HG02938 (cell line): ENCODE results near the gene DAPL1.
"Not testable (repeated sequence)": the region's sequence is repeated elsewhere in the genome, so short reads cannot be mapped to it uniquely, and the experiment has no call there.

Experiments used
- ATAC-seq: cut with Tn5 transposase; IDR thresholded peaks from one replicate; pipeline ENCODE4 v1.9.1; 2021; ENCODE audit warnings: mild to moderate bottlenecking, moderate library complexity; ENCODE audit not compliant: unreplicated experiment

DAPL1 gene

DNA sequence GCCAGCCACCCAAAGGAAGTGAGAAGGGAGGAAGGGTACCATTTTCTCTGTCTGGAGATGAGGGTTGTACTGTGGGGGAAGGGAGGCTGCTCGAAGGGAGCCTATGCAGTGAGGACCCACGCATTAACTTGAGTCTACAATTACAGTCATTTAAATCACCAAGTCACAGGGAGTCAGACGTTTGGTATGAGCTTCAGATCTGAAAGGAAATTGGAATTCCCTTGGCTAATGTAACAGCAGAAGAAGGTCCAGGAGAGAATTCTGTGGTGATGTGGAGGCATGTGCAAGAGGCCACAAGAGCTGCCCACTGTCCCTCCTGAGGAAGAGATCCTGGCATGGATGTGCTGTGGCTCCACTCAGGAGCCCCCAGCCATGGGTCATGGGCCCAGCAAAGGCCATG is 22.5 kb downstream of the DAPL1 start:
- no peak for ATAC-seq

DNA sequence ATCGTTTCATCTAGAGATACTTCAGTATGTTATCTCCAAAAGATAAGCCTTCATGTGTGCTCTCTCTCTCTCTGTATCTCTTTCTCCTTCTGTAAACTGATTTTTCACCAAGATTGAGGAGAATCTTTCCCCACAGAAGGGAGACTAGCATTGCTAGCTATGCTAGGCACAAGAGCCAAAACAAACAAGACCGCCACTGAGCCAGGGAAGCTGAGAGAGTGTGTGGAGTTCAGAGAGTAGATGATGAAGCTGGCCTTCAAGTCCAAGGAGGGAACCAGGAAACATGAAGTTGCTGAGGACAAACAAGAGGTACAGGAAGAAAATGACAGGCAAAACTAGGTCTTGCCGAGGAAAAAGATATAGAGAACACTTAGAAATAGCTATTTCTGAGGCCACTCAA is 23.4 kb downstream of the DAPL1 start:
- ATAC-seq, result no peak

DNA sequence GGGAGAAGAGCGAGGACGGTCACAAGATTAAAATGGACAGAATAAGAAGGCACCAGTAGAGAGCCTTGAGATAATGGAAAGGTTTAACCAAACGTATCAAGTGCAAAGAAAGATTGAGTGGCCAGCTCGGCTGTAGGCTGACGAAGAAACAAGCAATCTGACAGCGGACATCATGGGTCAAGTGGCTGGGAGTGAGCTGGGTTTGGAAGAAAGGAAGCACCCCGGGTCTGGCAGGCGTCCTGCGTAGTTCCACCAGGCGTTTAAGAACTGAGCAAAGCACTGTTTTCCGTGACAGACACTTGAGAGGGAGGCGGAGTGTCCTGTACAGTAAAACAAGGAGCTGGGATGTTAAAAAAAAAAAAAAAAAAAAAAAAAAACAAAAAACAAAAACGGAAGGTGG is 27.1 kb downstream of the DAPL1 start:
- no peak for ATAC-seq

DNA sequence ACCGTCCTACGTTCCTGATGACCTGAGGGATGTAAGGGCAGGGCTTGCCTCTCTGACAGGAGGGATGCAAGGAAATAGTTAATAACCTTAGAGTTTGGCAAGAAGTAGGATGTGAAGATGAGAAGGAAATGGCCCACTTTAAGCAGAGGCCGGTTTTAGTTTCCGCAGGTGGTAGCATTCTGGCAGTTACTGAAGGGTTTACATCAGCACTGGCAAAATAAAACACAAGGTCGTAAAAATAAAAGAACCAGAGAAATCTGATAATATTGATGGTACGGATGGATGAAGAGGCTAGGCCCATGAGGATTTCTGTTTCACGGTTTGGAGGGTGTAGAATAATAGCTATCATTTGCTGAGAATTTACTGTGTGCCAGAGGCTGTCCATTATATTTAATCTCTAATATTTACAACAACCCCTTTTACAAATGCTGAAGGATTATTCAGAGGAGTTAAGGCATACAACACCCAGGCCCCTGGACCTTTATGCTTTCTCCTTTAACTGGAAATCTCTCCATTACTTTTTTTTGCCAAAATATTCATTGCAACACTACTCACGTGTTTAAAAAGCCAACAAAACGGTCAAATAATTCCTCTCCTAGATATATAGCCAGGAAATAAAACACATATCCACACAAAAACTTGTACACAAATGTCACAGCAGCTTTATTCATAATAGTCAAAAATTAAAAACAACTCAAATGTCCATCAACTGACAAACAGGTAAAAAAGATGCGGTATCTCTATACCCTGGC is 28.5 kb downstream of the DAPL1 start:
- ATAC-seq, result no peak

DNA sequence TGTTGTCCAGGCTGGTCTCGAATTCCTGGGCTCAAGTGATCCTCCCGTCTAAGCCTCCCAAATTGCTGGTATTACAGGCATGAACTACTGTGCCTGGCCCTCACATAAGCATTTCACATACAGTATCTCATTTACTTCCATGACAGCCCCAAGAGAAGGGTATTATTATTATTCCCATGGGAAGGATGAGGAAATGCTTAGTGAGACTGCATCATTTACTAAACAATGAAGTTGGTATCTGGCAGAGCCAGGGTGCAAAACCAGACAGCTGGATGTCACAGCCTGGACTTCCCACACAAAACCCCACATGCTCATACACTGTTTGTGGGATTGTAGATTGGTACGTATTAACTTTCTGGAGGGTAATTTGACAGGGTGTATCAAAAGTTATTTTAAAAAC is 29.9 kb downstream of the DAPL1 start:
- no peak for ATAC-seq

DNA sequence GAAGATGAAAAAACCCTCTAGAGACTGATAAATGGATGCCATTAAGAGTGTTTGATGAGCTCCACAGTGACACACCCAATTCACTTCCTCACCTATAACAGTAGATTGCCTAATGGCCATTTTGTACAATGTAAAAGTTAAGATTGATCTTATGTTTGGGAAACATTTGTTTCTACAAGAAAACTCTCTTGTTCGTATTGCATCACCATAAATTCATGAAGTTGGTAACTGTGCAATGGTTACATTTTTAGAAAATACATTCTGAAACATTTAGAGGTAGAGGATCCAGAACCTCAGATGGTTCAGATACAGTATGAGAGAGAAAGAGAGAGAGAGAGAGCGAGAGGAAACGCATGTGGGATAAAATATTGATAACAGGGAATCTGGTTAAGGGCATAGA is 31.8 kb downstream of the DAPL1 start:
- ATAC-seq, result no peak

DNA sequence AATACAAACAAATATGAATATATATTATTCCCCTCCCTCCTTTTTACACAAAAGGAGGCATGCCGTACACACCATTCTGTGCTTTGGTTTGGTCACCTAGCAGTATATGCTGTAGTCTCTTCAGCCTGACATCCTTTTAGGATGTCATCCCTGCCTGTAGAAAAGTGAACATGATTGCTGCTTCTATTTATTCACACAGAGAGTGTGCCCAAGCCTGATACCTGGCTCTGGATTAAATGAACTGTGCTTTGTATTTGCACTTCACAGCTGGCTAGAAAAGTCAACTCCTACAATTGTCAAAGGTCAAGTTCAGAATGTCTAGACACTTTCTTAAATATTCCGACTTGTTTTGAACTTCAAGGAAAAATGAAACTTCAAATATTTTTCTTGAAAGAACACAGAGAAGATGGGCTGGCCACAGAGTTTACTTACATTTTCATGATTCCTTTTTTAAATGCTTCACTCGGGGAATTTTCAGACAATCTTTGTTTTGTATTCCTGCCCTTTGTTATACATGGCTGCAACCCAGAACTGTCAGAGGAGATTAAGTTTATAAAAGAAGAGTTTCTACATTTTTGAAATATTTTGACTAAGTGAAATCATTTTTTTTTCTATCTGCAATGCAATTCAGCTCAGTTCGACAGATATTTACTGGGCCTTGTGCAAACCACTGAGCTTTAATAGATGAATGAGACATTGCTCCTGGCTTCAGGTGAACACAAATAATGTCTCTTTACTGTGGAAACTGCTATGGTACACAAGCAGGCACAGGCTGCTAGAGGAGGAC is 33.5 kb downstream of the DAPL1 start:
- ATAC-seq, result no peak

DNA sequence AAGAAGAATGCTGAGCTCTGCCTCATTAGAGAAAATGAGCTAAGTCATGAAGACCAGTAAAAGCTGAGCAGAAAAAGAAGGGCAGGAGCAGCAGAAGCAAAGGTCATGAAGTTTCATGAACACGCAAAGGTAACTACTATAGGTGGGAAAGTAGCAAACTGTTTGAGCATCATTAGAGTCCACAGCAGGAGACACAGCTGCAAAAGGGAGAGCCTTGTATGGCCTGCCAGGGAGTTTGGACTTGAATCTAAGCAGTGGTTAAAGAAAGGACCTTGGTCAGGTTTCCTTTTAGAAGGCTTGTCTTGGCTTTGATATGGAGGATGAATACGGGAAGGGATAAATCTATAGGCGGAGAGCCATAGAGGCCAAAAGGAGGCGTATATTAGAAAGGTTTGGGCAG is 34.0 kb downstream of the DAPL1 start:
- ATAC-seq, result no peak

DNA sequence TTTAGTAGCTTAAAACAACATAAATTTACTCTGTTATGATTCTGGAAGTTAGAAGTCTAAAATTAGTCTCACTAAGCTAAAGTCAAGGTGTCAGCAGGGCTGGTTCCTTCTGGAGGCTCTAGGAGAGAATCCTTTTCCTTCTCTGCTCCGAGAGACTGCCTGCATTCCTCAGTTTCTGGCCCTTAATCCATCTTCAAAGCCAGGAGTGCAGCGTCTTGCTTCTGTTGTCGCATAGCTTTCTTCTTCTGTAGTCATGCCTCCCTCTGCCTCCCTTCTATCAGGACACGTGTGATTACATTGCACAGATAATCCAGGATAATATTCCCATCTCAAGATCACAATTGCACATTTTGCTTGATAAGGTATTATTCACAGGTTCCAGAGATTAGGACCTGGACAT is 35.1 kb downstream of the DAPL1 start:
- no peak for ATAC-seq

DNA sequence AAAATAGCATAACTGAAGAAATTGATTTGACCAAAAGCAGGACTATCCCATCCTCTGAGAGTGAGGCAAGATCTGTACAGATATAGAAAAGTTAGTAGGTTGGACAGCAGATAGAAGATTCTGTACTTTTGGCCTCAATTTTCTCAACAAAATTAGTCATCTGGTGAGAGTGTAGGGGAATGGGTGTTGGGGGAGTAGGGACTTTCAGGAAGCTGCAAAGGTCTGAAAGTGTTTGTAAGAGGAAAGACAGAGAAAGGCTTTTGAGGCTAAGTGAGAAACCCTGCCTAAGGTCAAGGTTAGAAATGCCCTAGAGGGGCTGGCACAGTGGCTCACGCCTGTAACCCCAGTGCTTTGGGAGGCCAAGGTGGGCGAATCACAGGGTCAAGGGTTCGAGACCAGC is 40.3 kb downstream of the DAPL1 start:
- ATAC-seq, result no peak

DNA sequence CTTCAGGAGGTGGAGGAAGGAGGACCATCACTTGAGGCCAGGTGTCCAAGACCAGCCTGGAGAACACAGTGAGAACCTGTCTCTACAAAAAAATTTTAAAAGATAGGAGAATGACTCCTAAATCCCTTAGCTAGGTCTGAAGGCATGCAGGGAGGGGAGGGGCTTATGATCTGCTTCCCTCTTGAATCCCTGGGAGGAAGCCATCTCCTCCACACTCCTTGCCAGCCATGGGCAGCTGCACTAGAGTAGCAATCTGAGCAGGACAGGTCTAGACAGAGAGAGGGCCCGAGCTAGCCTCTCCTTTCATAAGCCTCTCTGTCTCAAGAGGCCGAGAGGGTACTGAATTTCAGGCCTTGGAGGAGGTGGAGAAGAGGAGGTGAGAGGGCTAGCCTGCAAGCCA is 42.5 kb downstream of the DAPL1 start:
- no peak for ATAC-seq

DNA sequence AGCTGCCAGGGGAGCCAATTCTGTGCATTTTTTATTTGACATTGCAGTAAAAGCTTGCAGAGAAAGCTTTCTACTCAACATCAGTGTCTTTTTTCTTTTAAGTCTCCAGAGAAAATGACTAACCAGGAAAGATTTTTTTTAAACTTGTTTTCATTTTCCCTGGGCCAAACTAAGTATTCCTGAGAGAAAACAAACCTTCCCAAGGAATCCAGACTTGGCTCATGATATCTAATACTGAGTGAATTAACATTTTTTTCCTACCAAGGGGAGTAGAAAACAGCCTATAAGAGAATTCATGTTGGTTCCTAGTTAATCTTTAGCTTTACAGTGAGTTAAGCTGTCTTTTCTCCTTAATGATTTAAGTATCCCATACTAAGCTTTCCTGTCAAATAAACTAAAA is 46.7 kb downstream of the DAPL1 start:
- ATAC-seq, result no peak

DNA sequence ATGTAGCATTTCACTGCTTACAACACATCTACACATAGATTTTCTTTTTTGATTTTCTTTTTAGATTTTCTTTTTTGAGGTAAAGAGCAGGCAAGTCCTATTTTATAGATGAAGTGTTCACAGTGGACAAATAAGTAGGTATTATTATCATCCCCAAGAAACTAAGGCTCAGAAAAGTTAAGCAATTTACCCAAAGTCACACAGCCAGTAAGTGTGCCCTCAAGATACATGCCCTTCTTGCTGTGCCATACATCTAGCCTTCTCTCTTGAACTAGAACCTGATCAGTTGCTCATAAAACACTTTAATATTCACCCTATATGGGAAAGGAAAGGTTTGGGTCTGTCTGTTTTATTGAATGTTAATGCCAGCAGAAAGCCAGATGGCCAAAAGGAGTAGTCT is 50.3 kb downstream of the DAPL1 start:
- no peak for ATAC-seq

DNA sequence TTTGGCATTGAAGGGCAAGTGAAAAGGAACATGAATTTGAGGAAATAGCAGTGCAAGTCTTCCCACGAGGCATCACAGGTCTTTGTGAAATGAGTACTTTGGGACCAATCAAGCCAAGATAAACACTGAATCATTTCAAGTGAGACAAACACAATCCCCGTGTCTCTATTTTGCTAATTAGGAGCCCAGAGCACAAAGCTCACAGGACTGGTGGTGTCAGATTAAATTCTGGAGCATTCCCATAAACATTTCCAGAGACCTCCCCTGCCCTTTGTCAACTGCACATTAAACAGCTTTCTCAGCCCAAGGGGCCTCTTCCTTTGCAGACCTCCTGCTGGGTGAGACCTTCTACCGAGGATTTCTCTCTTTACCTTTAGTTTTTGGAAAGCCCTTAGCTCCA is 50.7 kb downstream of the DAPL1 start:
- no peak for ATAC-seq

DNA sequence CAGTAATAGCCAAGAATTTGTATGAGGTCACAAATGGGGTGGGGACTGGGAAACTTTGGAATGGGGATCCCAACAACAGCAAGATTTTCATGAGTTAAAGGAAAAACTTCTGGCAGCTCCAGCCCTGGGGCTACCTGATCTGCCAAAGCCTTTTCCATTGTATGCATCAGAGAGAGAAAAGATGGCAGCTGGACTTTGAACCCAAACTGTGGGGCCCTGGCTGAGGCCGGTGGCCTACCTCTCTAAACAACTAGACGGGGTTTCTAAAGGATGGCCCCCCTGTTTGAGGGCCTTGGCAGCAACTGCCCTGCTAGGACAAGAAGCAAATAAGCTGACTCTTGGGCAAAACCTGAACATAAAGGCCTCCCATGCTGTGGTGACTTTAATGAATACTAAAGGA is 52.4 kb downstream of the DAPL1 start:
- not testable (repeated sequence) for ATAC-seq

DNA sequence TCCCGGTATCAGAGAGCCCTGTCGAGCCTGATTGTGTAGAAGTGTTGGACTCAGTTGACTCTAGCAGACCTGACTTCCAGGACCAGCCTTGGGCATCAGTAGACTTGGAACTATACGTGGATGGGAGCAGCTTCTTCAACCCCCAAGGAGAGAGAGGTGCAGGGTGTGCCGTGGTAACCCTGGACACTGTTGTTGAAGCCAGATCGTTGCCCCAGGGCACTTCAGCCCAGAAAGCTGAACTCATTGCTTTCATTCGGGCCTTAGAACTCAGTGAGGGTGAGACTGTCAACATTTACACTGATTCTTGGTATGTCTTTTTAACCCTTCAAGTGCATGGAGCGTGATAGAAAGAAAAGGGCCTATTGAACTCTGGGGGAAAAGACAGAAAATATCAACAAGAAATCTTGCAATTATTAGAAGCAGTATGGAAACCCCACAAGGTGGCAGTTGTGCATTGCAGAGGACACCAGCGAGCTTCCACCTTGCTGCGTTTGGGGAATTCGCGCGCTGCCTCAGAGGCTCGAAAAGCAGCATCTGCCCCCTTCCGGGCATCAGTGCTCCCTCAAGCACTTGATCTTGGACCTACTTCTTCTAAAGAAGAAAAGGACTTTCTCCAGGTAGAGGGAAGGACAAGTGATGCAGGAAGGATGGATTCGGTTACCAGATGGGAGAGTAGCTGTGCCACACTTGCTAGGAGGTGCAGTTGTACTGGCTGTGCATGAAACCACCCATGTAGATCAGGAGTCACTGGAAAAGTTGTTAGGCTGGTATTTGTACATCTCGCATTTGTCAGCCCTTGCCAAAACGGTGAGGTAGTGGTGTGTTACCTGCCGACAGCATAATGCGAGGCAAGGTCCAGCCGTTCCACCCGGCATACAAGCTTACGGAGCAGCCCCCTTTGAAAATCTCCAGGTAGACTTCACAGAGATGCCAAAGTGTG is 53.2 kb downstream of the DAPL1 start:
- ATAC-seq, result not testable (repeated sequence)

DNA sequence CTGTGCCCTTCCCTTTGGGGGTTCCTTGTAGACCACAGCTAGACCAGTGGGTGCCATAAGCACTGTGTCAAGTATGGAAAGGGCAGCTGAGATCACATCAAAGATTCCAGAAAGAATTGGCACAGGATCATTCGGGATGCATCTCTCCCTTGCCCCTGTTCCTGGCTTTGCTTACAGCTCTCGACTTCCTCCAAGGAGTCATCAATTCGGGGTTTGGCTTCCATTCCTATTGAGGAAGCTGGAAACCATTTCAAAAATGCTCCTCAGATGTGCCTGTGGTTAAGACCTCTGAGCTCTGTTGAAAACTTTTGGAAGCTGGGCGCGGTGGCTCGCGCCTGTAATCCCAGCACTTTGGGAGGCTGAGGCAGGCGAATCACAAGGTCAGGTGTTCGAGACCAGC is 65.1 kb downstream of the DAPL1 start:
- not testable (repeated sequence) for ATAC-seq

DNA sequence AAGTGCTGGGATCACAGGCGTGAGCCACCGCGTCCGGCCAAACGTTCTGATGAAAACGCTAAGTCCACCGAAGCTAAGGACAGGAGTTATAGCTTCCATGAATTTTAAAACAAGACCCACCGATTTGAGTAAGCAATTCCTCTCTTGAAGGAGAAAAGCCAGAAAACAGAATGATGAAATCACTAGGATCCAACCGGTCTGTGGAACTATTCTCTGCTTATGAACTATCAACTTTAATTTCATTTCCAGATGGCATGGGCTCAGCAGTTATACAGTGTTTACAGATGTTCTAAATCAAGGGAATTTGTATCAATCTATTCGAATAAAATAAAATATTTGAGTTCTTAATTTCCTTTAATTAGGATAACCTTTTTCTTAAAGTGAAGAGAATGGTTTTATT is 66.5 kb downstream of the DAPL1 start:
- ATAC-seq, result not testable (repeated sequence)

DNA sequence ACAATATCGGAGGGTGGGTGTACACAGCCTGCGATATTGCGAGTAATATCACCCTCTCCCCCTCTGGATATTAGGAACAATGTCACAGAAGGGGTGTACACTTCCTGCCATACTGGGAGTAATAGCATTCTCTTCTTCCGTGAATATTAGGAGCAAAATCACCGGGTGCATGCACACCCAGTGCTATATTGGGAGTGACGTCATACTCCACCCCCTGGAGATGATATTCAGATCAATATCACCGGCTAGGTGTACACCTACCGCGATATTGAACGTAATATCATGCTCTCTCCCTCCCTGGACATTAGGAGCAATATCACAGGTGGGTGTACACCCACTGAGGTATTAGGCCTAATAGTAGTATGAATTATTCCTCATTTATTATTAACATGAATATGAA is 70.4 kb downstream of the DAPL1 start:
- not testable (repeated sequence) for ATAC-seq
